HepG2 (cell line): ENCODE results near the gene GCH1. TPM values are rescaled to one million over a fixed set of nuclear protein-coding genes. Genes with fewer than 3 reads are reported as not detected.
A peak's percentile ranks its signal among the peaks of the same experiment; 100 is the strongest.

Source experiments
- BRCA1 ChIP-seq: sonication (generic); formaldehyde crosslinking; IDR thresholded peaks from 2 replicates; pipeline ENCODE4 v1.4.0; 2020; ENCODE audit warnings: missing genetic modification reagents
- EZH2 ChIP-seq: conservative IDR thresholded peaks from 2 replicates; pipeline ENCODE4 v1.6.1; 2012; ENCODE audit warnings: mild to moderate bottlenecking, low read depth, low read length, moderate library complexity
- HHEX ChIP-seq: IDR thresholded peaks from 2 replicates; pipeline ENCODE4 v1.6.1; 2016; ENCODE audit warnings: control low read depth
- HOXD1 ChIP-seq: sonication (generic); formaldehyde crosslinking; IDR thresholded peaks from 2 replicates; pipeline ENCODE4 v1.5.0; 2020; ENCODE audit warnings: missing genetic modification reagents
- JARID2 ChIP-seq: sonication (generic); formaldehyde crosslinking; IDR thresholded peaks from 2 replicates; pipeline ENCODE4 v1.8.1; 2023; ENCODE audit warnings: missing genetic modification reagents, inconsistent platforms; ENCODE audit not compliant: insufficient replicate concordance
- TOPORS ChIP-seq: sonication (generic); formaldehyde crosslinking; IDR thresholded peaks from 2 replicates; pipeline ENCODE4 v1.8.0; 2023; ENCODE audit warnings: mild to moderate bottlenecking, missing genetic modification reagents
- ZFX ChIP-seq: sonication (generic); formaldehyde crosslinking; IDR thresholded peaks from 2 replicates; pipeline ENCODE4 v1.4.0; 2020; ENCODE audit warnings: mild to moderate bottlenecking, low read depth, missing genetic modification reagents, moderate library complexity
- ZNF24 ChIP-seq: fragments of 450-650 bp; IDR thresholded peaks from 2 replicates; pipeline ENCODE4 v1.6.1; 2017; ENCODE audit warnings: antibody characterized with exemption, mild to moderate bottlenecking
- ZNF3 ChIP-seq: IDR thresholded peaks from 2 replicates; pipeline ENCODE4 v1.7.0; 2017; ENCODE audit warnings: inconsistent platforms
- ZNF367 ChIP-seq: sonication (generic); formaldehyde crosslinking; IDR thresholded peaks from 2 replicates; pipeline ENCODE4 v1.4.0; 2020; ENCODE audit warnings: missing genetic modification reagents, borderline replicate concordance
- ZNF7 ChIP-seq: IDR thresholded peaks from 2 replicates; pipeline ENCODE4 v1.6.1; 2016; ENCODE audit warnings: missing biosample characterization, missing genetic modification reagents
- polyA plus RNA-seq, 8 experiments: library from polyadenylated mRNA; depleted of rRNA in 3 of 8; stranded (reverse) in 7 of 8; unstranded in 1 of 8; fragments of >200 nt; fragmentation: Illumina TruSeq in 4 of 8; extraction: Trizol in 4 of 8; gene quantifications; 2 replicates each; pipeline versions ENCODE4 v1.2.1 to v1.2.3, GENCODE V29; 2011 to 2016; ENCODE audit warnings: low read depth in 4 of 8, missing spikeins in 1 of 8, mixed read lengths in 1 of 8; ENCODE audit not compliant: insufficient read depth in 1 of 8
- total RNA-seq, 5 experiments: library from RNA; depleted of rRNA; stranded (reverse); fragments of >200 nt; fragmentation: Illumina TruSeq; extraction: Trizol; gene quantifications; 2 replicates each; pipeline ENCODE4 v1.2.3, GENCODE V29; 2016; ENCODE audit warnings: low read depth in 1 of 5
- TF ChIP-seq, protein P1 (sequence below): sonication (generic); formaldehyde crosslinking; IDR thresholded peaks from 2 replicates; pipeline ENCODE4 v1.9.0; 2021; ENCODE audit warnings: mild to moderate bottlenecking, missing genetic modification reagents
- TF ChIP-seq, protein P2 (sequence below): sonication (generic); formaldehyde crosslinking; IDR thresholded peaks from 2 replicates; pipeline ENCODE4 v1.9.0; 2021; ENCODE audit warnings: missing genetic modification reagents, borderline replicate concordance
- TF ChIP-seq, protein P3 (sequence below): sonication (generic); formaldehyde crosslinking; IDR thresholded peaks from 2 replicates; pipeline ENCODE4 v1.8.1; 2023; ENCODE audit warnings: mild to moderate bottlenecking, missing genetic modification reagents
- TF ChIP-seq, protein P4 (sequence below): sonication (generic); formaldehyde crosslinking; IDR thresholded peaks from 2 replicates; pipeline ENCODE4 v1.8.0; 2022; ENCODE audit warnings: missing genetic modification reagents, mild to moderate bottlenecking, moderate library complexity, borderline replicate concordance
- TF ChIP-seq, protein P5 (sequence below): sonication (generic); formaldehyde crosslinking; IDR thresholded peaks from 2 replicates; pipeline ENCODE4 v1.5.0; 2020; ENCODE audit warnings: missing genetic modification reagents, mild to moderate bottlenecking, borderline replicate concordance
- TF ChIP-seq, protein P6 (sequence below): sonication (generic); formaldehyde crosslinking; IDR thresholded peaks from 2 replicates; pipeline ENCODE4 v1.5.1; 2020; ENCODE audit warnings: missing genetic modification reagents, mild to moderate bottlenecking, borderline replicate concordance

GCH1 gene
- total and polyA plus RNA-seq, 2 of the 13 experiments (the other 11 are each of a cell fraction or from before 2014, with no cell fraction given) = 15.0 to 25.2 TPM

DNA sequence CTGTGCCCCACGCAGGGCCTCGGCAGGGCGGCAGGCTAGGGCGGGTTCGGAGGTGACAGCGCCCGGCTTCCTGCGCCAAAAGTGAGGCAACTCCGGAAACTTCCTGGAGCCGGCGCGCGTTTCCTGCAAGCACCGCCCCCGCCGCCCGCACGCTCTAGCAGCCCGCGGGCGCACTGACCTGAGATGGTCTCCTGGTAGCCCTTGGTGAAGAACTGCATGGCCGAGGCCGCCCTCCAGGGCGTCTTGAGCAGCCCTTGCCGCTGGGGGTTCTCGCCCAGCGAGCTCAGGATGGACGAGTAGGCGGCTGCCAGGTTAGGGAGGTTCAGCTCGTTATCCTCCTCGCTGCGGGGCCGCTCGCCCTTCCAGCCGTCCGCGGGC is 494 bp downstream of the GCH1 start (continued):
- TF ChIP-seq, protein P1, sequence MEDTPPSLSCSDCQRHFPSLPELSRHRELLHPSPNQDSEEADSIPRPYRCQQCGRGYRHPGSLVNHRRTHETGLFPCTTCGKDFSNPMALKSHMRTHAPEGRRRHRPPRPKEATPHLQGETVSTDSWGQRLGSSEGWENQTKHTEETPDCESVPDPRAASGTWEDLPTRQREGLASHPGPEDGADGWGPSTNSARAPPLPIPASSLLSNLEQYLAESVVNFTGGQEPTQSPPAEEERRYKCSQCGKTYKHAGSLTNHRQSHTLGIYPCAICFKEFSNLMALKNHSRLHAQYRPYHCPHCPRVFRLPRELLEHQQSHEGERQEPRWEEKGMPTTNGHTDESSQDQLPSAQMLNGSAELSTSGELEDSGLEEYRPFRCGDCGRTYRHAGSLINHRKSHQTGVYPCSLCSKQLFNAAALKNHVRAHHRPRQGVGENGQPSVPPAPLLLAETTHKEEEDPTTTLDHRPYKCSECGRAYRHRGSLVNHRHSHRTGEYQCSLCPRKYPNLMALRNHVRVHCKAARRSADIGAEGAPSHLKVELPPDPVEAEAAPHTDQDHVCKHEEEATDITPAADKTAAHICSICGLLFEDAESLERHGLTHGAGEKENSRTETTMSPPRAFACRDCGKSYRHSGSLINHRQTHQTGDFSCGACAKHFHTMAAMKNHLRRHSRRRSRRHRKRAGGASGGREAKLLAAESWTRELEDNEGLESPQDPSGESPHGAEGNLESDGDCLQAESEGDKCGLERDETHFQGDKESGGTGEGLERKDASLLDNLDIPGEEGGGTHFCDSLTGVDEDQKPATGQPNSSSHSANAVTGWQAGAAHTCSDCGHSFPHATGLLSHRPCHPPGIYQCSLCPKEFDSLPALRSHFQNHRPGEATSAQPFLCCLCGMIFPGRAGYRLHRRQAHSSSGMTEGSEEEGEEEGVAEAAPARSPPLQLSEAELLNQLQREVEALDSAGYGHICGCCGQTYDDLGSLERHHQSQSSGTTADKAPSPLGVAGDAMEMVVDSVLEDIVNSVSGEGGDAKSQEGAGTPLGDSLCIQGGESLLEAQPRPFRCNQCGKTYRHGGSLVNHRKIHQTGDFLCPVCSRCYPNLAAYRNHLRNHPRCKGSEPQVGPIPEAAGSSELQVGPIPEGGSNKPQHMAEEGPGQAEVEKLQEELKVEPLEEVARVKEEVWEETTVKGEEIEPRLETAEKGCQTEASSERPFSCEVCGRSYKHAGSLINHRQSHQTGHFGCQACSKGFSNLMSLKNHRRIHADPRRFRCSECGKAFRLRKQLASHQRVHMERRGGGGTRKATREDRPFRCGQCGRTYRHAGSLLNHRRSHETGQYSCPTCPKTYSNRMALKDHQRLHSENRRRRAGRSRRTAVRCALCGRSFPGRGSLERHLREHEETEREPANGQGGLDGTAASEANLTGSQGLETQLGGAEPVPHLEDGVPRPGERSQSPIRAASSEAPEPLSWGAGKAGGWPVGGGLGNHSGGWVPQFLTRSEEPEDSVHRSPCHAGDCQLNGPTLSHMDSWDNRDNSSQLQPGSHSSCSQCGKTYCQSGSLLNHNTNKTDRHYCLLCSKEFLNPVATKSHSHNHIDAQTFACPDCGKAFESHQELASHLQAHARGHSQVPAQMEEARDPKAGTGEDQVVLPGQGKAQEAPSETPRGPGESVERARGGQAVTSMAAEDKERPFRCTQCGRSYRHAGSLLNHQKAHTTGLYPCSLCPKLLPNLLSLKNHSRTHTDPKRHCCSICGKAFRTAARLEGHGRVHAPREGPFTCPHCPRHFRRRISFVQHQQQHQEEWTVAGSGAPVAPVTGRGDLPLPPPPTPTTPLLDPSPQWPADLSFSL (CRISPR knock-in tag) = no peak
- TF ChIP-seq ZNF24 = no peak
- TF ChIP-seq ZNF7 (CRISPR knock-in tag) = no peak
- no peak for TF ChIP-seq ZNF3 (CRISPR knock-in tag)
- TF ChIP-seq, protein P2, sequence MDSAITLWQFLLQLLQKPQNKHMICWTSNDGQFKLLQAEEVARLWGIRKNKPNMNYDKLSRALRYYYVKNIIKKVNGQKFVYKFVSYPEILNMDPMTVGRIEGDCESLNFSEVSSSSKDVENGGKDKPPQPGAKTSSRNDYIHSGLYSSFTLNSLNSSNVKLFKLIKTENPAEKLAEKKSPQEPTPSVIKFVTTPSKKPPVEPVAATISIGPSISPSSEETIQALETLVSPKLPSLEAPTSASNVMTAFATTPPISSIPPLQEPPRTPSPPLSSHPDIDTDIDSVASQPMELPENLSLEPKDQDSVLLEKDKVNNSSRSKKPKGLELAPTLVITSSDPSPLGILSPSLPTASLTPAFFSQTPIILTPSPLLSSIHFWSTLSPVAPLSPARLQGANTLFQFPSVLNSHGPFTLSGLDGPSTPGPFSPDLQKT (CRISPR knock-in tag) = no peak
- TF ChIP-seq HOXD1 (CRISPR knock-in tag) = 0 out of 2 replicates have a peak, but pooled peaks have one; percentile 30
- TF ChIP-seq, protein P3, sequence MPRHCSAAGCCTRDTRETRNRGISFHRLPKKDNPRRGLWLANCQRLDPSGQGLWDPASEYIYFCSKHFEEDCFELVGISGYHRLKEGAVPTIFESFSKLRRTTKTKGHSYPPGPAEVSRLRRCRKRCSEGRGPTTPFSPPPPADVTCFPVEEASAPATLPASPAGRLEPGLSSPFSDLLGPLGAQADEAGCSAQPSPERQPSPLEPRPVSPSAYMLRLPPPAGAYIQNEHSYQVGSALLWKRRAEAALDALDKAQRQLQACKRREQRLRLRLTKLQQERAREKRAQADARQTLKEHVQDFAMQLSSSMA (CRISPR knock-in tag) = no peak
- TF ChIP-seq EZH2 = no peak
- TF ChIP-seq HHEX = no peak
- TF ChIP-seq ZFX (CRISPR knock-in tag) = no peak
- TF ChIP-seq, protein P4, sequence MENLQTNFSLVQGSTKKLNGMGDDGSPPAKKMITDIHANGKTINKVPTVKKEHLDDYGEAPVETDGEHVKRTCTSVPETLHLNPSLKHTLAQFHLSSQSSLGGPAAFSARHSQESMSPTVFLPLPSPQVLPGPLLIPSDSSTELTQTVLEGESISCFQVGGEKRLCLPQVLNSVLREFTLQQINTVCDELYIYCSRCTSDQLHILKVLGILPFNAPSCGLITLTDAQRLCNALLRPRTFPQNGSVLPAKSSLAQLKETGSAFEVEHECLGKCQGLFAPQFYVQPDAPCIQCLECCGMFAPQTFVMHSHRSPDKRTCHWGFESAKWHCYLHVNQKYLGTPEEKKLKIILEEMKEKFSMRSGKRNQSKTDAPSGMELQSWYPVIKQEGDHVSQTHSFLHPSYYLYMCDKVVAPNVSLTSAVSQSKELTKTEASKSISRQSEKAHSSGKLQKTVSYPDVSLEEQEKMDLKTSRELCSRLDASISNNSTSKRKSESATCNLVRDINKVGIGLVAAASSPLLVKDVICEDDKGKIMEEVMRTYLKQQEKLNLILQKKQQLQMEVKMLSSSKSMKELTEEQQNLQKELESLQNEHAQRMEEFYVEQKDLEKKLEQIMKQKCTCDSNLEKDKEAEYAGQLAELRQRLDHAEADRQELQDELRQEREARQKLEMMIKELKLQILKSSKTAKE (CRISPR knock-in tag) = no peak
- TF ChIP-seq, protein P5, sequence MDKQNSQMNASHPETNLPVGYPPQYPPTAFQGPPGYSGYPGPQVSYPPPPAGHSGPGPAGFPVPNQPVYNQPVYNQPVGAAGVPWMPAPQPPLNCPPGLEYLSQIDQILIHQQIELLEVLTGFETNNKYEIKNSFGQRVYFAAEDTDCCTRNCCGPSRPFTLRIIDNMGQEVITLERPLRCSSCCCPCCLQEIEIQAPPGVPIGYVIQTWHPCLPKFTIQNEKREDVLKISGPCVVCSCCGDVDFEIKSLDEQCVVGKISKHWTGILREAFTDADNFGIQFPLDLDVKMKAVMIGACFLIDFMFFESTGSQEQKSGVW = no peak
- no peak for TF ChIP-seq ZNF367
- no peak for TF ChIP-seq JARID2 (CRISPR knock-in tag)
- no peak for TF ChIP-seq BRCA1 (CRISPR knock-in tag)
- no peak for TF ChIP-seq TOPORS (CRISPR knock-in tag)
- TF ChIP-seq, protein P6, sequence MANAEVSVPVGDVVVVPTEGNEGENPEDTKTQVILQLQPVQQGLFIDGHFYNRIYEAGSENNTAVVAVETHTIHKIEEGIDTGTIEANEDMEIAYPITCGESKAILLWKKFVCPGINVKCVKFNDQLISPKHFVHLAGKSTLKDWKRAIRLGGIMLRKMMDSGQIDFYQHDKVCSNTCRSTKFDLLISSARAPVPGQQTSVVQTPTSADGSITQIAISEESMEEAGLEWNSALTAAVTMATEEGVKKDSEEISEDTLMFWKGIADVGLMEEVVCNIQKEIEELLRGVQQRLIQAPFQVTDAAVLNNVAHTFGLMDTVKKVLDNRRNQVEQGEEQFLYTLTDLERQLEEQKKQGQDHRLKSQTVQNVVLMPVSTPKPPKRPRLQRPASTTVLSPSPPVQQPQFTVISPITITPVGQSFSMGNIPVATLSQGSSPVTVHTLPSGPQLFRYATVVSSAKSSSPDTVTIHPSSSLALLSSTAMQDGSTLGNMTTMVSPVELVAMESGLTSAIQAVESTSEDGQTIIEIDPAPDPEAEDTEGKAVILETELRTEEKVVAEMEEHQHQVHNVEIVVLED (CRISPR knock-in tag) = peak; percentile 37; the same call in 1 of the 2 replicates
